PC-9 (cell line): ENCODE measurements around the gene ATP5F1A. TPM values are rescaled to one million over a fixed set of nuclear protein-coding genes. Genes with fewer than 3 reads are reported as not detected.

ENCODE experiments used
- BruUV-seq: library from RNA; stranded (reverse); fragments of 400-500 nt; replicated peaks from 2 replicates; lab custom pipeline; 2021; lab: Mats Ljungman, UMichigan
- CTCF ChIA-PET: fragments of 300-600 bp; sonication (Branson Sonifier 250); formaldehyde crosslinking; loops from one replicate; lab custom pipeline; 2022; ENCODE audit warnings: antibody characterized with exemption; lab: Charles Lee
- POLR2A ChIA-PET: fragments of 300-600 bp; sonication (Branson Sonifier 250); formaldehyde crosslinking; loops from one replicate; lab custom pipeline; 2022; ENCODE audit warnings: antibody characterized with exemption; ENCODE audit not compliant: unreplicated experiment; lab: Charles Lee
- DNase-seq, 2 experiments: peaks; one replicate each; pipeline versions ENCODE4 v3.0.0 to v3.0.0-alpha.2; 2015 to 2022; ENCODE audit warnings: mixed read lengths in 1 of 2
- H2AFZ ChIP-seq: fragments of 200-600 bp; sonication (generic); 2 replicates; pipeline ENCODE4 v1.8.1; 2017; ENCODE audit warnings: antibody characterized with exemption
- H3F3A ChIP-seq: fragments of 200-600 bp; sonication (generic); 2 replicates; pipeline ENCODE4 v1.8.1; 2017; ENCODE audit warnings: antibody characterized with exemption, mild to moderate bottlenecking, low read depth; ENCODE audit not compliant: insufficient read depth
- H3K27ac ChIP-seq: fragments of 200-600 bp; sonication (generic); 2 replicates; pipeline ENCODE4 v1.6.1; 2016; ENCODE audit warnings: mixed run types
- H3K27me3 ChIP-seq: fragments of 200-600 bp; sonication (generic); 2 replicates; pipeline ENCODE4 v1.6.1; 2016; ENCODE audit warnings: low read depth, mixed run types; ENCODE audit not compliant: insufficient read depth
- H3K36me3 ChIP-seq: fragments of 200-600 bp; sonication (generic); 2 replicates; pipeline ENCODE4 v1.6.1; 2016; ENCODE audit warnings: low read depth, mixed run types
- H3K4me1 ChIP-seq: fragments of 200-600 bp; sonication (generic); replicated peaks from 2 replicates; pipeline ENCODE4 v1.6.1; 2016; ENCODE audit warnings: mixed run types; ENCODE audit not compliant: insufficient read depth
- H3K4me2 ChIP-seq: fragments of 200-600 bp; sonication (generic); 2 replicates; pipeline ENCODE4 v1.6.1; 2017; ENCODE audit warnings: mixed run types
- H3K4me3 ChIP-seq: fragments of 200-600 bp; sonication (generic); 2 replicates; pipeline ENCODE4 v1.6.1; 2016; ENCODE audit warnings: mixed run types
- H3K79me2 ChIP-seq: fragments of 200-600 bp; sonication (generic); 2 replicates; pipeline ENCODE4 v1.6.1; 2017; ENCODE audit warnings: low read depth, mixed run types
- H3K9me2 ChIP-seq: fragments of 200-600 bp; sonication (generic); 2 replicates; pipeline ENCODE4 v1.8.1; 2017; ENCODE audit warnings: mild to moderate bottlenecking; ENCODE audit not compliant: insufficient read depth
- H3K9me3 ChIP-seq: fragments of 200-600 bp; sonication (generic); 2 replicates; pipeline ENCODE4 v1.8.1; 2016; ENCODE audit warnings: low read depth; ENCODE audit not compliant: insufficient read depth
- H4K20me1 ChIP-seq: fragments of 200-600 bp; sonication (generic); 2 replicates; pipeline ENCODE4 v1.8.1; 2017; ENCODE audit not compliant: insufficient read depth
- EZH2 ChIP-seq: fragments of 200-600 bp; sonication (generic); IDR thresholded peaks from 2 replicates; pipeline ENCODE4 v1.8.0; 2017; ENCODE audit warnings: antibody characterized with exemption, low read depth
- intact Hi-C: fragments of 100-400 bp; cut with micrococcal nuclease; formaldehyde crosslinking; loops from one replicate; pipeline ENCODE4 v1.10.0; 2022; ENCODE audit not compliant: unreplicated experiment
- total RNA-seq: library from RNA; stranded (reverse); gene quantifications from 2 replicates; pipeline ENCODE4 v1.2.3, GENCODE V29; 2021
- TF ChIP-seq, protein P1 (sequence below): fragments of 200-600 bp; sonication (generic); conservative IDR thresholded peaks from 2 replicates; pipeline ENCODE4 v1.6.1; 2017; ENCODE audit warnings: mixed run types, antibody characterized with exemption, mild to moderate bottlenecking, moderate library complexity

ATP5F1A gene
- total RNA-seq, 1 experiment from 2014 or later = 232 TPM

DNA sequence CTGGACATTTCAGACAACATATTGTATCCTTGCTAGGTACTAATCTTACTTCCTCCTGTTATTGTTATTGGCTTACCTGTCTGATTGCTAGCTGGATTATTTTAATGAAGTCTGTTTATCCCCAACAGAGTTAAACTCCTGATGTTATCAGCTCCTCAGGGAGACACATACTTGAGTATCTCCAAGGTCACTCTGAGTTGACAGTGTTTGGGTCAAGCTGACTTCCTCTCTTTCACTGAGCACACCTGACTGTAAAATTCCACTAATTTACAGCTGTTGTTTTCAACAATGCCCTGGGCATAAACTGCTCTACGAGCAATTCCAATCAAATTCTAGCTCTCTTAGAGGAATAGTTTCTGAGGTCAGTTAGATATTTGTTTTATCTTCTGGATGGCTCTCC lies 15.7 kb upstream of the ATP5F1A start:
- intact Hi-C loops = no loop called here
- TF ChIP-seq, protein P1, sequence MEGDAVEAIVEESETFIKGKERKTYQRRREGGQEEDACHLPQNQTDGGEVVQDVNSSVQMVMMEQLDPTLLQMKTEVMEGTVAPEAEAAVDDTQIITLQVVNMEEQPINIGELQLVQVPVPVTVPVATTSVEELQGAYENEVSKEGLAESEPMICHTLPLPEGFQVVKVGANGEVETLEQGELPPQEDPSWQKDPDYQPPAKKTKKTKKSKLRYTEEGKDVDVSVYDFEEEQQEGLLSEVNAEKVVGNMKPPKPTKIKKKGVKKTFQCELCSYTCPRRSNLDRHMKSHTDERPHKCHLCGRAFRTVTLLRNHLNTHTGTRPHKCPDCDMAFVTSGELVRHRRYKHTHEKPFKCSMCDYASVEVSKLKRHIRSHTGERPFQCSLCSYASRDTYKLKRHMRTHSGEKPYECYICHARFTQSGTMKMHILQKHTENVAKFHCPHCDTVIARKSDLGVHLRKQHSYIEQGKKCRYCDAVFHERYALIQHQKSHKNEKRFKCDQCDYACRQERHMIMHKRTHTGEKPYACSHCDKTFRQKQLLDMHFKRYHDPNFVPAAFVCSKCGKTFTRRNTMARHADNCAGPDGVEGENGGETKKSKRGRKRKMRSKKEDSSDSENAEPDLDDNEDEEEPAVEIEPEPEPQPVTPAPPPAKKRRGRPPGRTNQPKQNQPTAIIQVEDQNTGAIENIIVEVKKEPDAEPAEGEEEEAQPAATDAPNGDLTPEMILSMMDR = no peak
- TF ChIP-seq EZH2 = no peak
- H2AFZ ChIP-seq = no peak overlapping the region
- POLR2A ChIA-PET = no interaction called here
- H3K9me3 ChIP-seq = no peaks in the 10 kb centered on the region
- H3K27ac ChIP-seq = no peak overlapping the region
- no peaks in the 10 kb centered on the region for H3K36me3 ChIP-seq
- H3K4me1 ChIP-seq = no peaks in the 10 kb centered on the region
- no peaks in the 10 kb centered on the region for H3K79me2 ChIP-seq
- no peak for DNase-seq
- H3K27me3 ChIP-seq = no peaks in the 10 kb centered on the region
- H3K9me2 ChIP-seq = no peaks in the 10 kb centered on the region
- H3F3A ChIP-seq = no peaks in the 10 kb centered on the region
- CTCF ChIA-PET = no interaction called here
- no TSS peak for BruUV-seq
- H3K4me3 ChIP-seq = no peak overlapping the region
- no peak overlapping the region for H3K4me2 ChIP-seq
- H4K20me1 ChIP-seq = no peaks in the 10 kb centered on the region

DNA sequence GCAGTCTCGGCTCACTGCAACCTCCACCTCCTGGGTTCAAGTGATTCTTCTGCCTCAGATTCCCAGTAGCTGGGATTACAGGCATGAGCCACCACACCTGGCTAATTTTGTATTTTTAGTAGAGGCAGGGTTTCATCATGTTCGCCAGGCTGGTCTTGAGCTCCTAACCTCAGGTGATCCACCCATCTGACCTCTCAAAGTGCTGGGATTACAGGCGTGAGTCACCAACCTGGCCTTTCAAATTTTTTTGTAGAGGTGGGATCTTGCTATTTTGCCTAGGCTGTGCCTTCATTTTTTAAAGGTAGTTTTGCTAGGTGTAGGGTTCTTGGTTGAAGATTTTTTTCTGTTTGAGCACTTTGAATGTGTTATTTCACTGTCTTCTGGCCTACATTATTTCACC lies 12.3 kb upstream of the ATP5F1A start:
- Histone ChIP-seq H3F3A (no peaks in the 10 kb centered on the region), H3K79me2 (no peaks in the 10 kb centered on the region), H3K27ac (no peak overlapping the region), H3K9me2 (no peaks in the 10 kb centered on the region), H3K27me3 (no peaks in the 10 kb centered on the region), H2AFZ (no peak overlapping the region), H3K36me3 (no peaks in the 10 kb centered on the region), H3K9me3 (no peaks in the 10 kb centered on the region), H3K4me1 (peaks cover 4% of the 10 kb centered on the region; the same call in 1 of the 2 replicates), H3K4me2 (no peak overlapping the region), H4K20me1 (no peaks in the 10 kb centered on the region), H3K4me3 (no peak overlapping the region)
- DNase-seq = no peak
- intact Hi-C loops = no loop called here
- TF ChIP-seq, protein P1 = no peak
- TF ChIP-seq EZH2 = no peak
- CTCF ChIA-PET = no interaction called here
- POLR2A ChIA-PET = no interaction called here
- BruUV-seq = no TSS peak

DNA sequence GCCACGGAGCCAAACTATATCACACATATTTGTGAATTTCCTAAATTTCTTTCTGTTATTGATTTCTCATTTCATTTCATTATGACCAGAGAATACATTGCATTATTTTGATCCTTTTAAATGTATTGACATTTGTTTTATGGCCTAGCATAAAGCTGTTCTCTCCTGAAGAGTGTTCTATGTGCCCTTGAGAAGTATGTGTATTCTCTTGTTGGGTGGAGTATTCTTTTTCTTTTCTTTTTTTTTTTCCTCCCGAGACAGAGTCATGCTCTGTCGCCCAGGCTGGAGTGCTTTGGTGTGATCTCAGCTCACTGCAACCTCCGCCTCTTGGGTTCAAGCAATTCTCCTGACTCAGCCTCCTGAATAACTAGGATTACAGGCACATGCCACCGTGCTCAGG lies 11.3 kb upstream of the ATP5F1A start:
- H4K20me1 ChIP-seq = no peaks in the 10 kb centered on the region
- no TSS peak for BruUV-seq
- no peaks in the 10 kb centered on the region for H3K9me3 ChIP-seq
- no peak for TF ChIP-seq EZH2
- TF ChIP-seq, protein P1 = no peak
- ChIA-PET CTCF (interaction anchor here (0.7 kb wide), 1 partner anchor 38 kb away, joined by 3 read pairs; no protein-coding TSS in a partner anchor), POLR2A (no interaction called here)
- peaks cover 6% of the 10 kb centered on the region; the same call in 1 of the 2 replicates for H3K79me2 ChIP-seq
- H3K36me3 ChIP-seq = no peaks in the 10 kb centered on the region
- no peak overlapping the region for H3K4me2 ChIP-seq
- no peaks in the 10 kb centered on the region for H3K27me3 ChIP-seq
- H3K4me1 ChIP-seq = peaks cover 10% of the 10 kb centered on the region; the same call in 1 of the 2 replicates
- no peak overlapping the region for H3K4me3 ChIP-seq
- H2AFZ ChIP-seq = no peak overlapping the region
- no peaks in the 10 kb centered on the region for H3F3A ChIP-seq
- intact Hi-C loops = no loop called here
- H3K27ac ChIP-seq = no peak overlapping the region
- H3K9me2 ChIP-seq = no peaks in the 10 kb centered on the region
- DNase-seq = no peak
